Hematopoietic multipotent progenitor cell treated with erythropoietin and hydrocortisone succinate and interleukin-3 and kit ligand, for 8 days (in vitro differentiated cells): Measurements from ENCODE around the gene HOXA5.

Experiments used
- DNase-seq: peaks from one replicate; pipeline ENCODE4 v3.0.0-alpha.2; 2015

The HOXA5 gene

DNA sequence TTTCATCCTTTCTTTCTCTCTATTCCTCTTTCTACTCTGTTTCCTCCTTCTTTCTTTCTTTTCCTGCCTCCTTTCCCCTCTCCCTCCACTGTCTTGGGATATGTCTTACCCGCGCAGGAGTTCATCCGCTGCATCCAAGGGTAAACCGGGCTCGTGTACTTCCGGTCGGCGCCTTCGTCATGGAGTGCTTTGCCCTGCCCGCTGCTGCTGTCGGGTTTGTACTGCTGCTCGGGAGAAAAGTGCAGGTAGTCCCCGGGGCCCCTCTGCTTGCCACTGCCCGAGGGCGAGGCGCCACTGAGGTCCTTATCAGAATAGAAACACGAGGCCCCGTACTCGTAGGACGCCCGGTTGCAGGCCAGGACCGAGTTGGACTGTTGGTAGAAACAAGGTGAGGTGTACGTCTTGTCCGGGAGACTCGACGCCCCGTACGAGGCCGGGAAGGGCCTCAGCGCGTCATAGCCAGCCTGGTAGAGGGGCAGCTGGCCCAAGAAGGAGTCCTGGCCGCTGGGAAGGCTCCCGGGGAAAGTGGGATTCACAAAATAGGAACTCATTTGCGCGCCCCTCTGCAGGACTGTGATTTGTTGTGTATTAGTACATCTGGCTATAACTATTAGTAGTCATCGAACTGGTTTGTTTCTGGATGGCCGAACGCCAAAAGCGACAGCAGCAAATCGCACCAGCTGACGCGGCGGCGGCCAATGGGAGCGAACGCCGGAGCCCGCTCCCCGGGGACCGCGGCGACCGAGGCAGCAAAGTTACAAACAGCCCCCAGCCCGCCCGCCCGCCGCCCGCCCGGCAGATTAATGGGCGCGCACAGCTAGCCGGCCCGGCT is 3.9 kb upstream of the HOXA5 start, which contains the start of gene HOXA6:
TSS of gene HOXA6 (minus strand) at position 576 of the 832 bp plus-strand sequence. CDS start at position 551, 25 bp downstream.
- no peak for DNase-seq

- DNase-seq, result no peak
These were observed 3.2 kb upstream of the HOXA5 start for GRCh38 chr7:27146491-27147198.

GRCh38 chr7:27145914-27146412 is 2.5 kb upstream of the HOXA5 start:
- DNase-seq, result no peak

GRCh38 chr7:27145165-27145913 is 1.9 kb upstream of the HOXA5 start:
- no peak for DNase-seq

GRCh38 chr7:27144781-27145164 is 1.3 kb upstream of the HOXA5 start:
- DNase-seq, result no peak

GRCh38 chr7:27143950-27144780 is 684 bp upstream of the HOXA5 start:
- no peak for DNase-seq

DNA sequence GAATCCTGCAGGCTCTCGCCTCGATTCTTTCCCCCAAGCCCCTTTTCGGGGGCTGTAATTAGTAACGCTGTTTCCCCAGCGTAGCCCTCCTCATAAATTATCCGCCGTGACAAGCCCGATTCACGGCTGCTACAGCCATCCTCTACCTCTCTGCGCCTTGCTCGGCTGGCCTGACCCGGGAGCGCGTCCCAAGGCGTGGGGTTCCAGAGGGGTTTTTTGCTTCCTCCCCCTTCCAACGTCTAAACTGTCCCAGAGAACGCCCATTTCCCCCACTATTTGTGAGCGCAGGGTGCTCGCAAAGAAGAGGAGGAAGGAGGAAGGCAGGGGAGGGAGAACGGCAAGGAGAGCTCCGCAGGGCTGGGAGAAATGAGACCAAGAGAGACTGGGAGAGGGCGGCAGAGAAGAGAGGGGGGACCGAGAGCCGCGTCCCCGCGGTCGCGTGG is 880 bp downstream of the HOXA5 start:
- DNase-seq, result no peak

GRCh38 chr7:27141923-27142579 is 1.4 kb downstream of the HOXA5 start:
- no peak for DNase-seq

- DNase-seq, result no peak
These were observed 2.2 kb downstream of the HOXA5 start for GRCh38 chr7:27141137-27141922.

GRCh38 chr7:27140126-27140857 is 3.2 kb downstream of the HOXA5 start:
- no peak for DNase-seq

GRCh38 chr7:27139334-27140125 is 4.0 kb downstream of the HOXA5 start:
- DNase-seq, result no peak

GRCh38 chr7:27138985-27139333 is 4.5 kb downstream of the HOXA5 start:
- DNase-seq, result no peak

- DNase-seq, result no peak
These were observed 5.0 kb downstream of the HOXA5 start for GRCh38 chr7:27138472-27138871.

DNA sequence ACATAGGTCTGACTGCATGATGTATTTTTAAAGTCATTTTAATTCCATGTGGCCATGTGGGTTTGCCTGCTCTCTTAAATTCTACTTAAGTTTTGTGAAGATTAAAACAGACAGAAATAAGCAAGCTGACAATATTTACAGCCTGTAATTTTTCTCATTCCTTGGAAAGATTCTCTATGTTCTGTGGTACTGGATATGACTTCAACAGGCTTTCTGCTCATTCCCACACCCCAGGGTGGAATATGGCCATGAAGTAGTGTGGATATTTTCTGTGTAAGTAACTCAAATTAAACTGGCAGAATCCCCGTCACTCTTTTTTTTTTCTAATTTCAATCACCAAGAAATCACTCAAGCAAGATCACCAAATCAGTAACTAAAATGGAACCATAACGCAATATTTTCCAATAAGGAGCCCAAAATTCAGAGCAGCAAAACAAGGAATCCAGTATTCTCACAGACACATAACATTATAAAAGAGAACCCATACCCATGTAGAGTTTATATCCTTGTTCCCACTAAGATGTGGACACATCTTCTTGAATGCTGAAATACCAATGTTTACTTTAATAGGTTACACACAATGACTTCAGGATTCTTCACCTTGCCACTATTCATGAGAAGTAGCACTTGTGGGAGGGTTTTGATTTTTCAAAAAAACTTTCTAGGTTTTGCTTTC is 5.7 kb downstream of the HOXA5 start:
- DNase-seq, result no peak

- DNase-seq, result no peak
These were observed 9.1 kb downstream of the HOXA5 start for GRCh38 chr7:27134392-27134791.

GRCh38 chr7:27133409-27134231 is 9.9 kb downstream of the HOXA5 start:
- no peak for DNase-seq

DNA sequence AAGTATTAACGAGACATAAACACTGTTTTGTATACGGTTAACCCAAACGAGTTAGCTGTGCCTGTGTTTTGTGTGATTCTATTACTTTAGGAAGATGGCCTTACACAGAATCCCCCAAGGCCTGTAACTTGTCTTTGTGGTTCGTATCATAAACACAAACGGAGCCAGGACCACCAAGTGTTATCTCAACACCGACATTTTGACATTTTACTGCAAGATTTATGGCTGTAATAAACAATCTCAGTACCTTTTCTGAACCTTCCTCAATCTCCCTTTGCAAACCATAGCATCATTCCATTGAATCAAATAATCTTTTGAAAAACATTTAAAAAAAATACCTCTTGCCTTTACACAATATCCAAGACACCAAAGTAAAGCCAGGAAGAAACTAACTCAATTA is 10.5 kb downstream of the HOXA5 start:
- no peak for DNase-seq

GRCh38 chr7:27132214-27132613 is 11.3 kb downstream of the HOXA5 start:
- no peak for DNase-seq
